Urothelium cell line (cell line): ENCODE results near the gene HOXA11.

Experiments
- DNase-seq: peaks from one replicate; pipeline ENCODE4 v3.0.0; 2011; ENCODE audit warnings: low spot score, mixed read lengths
- FAIRE-seq: peaks from 2 replicates; lab custom pipeline; 2011; peaks lifted over from hg19 to GRCh38; lab: Jason Lieb, UNC

The HOXA11 gene

DNA sequence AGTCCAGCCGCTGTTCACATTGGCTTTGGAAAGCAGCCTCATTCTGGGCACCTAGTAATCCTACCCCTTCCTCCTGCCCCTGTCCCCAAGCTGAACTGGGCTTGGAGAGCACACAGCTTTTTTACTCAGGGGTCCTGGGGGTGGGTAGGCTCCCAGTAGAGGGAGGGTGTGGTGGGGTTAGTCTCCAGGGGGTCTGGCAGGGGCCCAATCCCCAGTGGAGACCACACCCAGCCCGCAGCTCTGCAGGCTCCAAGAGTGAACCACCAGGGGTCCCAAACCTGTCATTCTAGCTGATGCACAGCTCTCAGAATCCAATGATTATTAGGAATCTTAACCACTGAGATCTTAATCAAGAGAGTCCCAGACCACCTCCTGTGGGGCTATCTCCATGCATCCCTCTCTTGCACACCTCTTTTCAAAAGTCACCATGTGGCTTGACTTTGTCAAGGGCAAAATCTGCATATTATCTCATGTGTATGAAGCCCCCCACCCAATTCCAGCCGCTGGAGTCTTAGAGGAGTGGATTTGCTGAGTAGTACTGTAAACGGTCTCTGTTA, 2.7 kb downstream of the HOXA11 start:
- FAIRE-seq: no peak

DNA sequence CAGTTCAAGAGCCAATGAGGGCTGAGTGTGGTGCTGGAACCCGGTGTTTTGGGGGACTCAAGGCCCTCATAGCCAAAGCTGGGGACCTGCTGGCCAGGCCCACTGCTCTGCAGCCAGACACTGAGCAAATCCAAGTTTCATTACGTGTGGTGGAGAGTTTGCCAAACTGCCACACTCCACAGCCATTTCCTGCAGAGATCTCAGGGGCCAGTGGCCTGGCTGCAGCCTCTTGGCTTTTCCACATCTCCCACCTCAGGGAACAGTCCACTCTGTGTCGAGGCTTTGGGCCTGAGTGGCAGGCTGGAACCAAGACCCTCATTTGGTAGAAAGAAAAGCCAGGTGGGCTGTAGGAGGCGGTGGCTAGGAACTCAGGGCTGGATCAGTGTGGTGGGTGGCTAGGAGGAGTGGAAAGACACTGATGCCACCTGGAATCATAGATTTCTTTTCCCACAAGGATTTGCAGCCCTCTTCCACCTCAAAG, 3.2 kb downstream of the HOXA11 start:
- DNase-seq (no peak), FAIRE-seq (no peak)

More for the DNA sequence above, 2.7 kb downstream of the HOXA11 start:
- DNase-seq: no peak

DNA sequence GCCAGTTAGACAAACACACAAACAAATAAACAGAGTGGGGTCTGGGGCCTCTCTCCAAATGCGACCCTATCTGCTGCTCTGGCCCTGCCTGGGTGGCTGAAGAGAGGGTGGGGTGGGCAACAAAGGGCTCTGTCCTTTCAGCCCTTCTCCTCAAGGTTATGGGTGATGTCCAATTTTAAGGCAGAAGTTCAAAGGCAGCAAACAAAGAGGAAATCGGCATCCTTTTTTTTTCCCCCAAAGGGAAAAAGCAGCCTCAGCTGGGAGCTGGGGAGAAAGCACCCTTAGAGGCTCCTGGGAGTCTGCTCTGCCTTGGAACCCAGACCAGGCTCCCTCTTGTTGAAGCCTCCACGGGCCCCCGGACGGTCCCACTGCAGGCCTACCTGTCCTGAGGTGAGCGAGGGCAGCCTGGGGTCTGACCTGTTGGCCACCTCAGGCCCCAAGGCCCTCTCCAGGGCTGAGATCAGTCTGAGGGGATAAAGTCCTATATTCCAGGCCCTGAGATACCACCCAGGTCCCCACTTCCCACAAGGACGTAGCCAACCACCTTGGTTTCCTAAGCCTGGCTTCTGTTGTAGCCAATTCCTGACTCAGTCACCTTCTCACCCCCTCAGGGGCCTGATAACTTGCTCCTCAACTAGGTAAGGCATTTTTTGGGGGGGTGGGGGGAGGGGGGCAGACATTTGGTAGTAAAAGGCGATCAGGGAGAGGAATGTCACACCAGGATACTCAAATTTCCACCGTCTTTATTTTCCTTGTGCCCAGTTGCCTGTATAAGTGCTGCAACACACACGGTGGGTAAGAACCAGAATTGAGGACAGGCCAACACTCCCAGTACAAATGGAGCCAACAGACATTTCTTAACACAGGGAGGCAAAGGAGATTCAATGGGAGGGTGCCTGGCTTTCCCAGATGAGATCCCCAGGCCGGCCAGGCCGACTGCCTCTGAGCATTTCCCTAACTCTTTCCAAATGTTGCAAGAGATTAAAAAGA, 4.3 kb downstream of the HOXA11 start:
- FAIRE-seq (no peak), DNase-seq (no peak)

DNA sequence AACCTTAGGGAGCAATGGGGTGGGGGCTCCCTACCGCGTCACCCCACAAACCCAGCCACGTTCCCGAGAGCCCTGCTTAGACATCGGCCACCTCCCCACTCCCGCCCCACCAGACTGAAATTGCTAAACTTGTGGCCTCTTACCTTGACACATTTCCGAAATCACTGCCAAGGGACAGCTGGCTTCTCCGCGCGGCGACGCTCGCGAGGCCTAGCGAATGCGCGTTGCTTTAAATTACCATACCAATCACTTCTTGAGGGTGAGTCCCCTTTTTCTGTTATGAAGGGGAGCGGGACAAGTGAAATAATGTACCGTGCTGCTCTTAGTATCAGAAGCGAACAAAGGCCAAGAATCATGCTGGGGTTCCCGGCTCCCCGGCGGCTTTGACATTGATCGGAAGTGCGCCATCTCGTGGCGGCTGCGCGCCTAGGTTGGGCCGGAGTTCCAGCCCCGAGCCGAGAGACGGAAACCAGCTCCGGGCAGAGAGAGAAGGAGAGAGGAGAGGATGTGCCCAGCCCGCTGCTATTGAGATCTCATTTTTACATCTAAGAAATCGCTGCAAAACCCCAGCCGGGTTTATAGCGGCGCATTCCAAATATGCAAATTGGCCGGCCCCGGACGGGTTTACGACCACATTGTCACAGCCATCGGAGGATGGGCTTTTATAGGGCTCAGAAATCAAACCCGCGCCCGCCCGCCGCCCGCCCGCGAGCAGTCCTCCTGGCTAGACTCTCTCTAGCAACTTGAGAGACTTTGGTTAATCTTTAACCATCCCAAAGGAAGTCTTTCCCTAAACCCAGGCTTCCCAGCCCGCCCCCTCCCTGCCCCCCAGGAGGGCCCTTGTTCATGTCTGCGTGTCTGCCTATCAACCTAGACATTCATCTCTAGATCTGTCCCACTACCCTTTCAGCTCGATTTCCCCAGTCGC, 5.3 kb downstream of the HOXA11 start:
- peak; percentile 84 for FAIRE-seq
- DNase-seq: peak; percentile 88

DNA sequence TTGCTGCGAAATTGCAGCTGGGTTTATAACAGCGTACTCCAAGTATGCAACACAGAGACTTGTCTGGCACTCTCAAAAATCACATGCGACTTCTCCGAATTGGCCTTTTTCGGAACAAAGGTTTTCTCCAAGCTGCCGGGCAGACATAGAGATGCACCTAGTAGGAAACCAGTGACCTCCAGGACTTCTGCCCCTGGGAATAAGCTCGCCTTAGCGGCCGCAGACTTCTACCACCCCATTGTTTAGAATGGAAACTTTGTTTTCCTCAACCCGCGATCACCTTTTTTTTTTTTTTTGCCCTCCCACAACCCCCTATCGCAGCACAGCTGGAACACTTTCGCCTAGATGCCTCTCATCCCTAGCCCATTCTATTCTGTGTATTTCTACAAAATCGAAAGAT, 6.0 kb downstream of the HOXA11 start:
- FAIRE-seq: no peak
- no peak for DNase-seq

DNA sequence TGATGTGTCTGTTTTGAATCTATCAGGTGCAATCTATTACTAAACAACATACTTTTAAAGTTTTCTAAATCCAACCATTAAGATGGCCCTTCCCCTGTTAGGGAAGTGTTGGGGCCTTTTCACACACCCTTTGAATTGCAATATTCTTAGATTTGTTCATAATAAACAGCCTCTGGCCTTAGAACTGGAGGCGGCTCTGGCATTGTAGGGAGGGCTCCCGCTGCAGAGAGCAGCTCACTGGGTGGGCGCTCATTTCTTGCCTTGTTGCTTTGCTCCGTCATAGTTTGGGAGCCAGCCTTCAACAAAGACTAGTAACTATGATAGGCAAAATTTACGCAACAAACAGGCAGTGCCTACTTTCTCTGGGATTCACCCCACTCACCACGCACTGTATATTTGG, 6.7 kb downstream of the HOXA11 start:
- FAIRE-seq (no peak), DNase-seq (no peak)

DNA sequence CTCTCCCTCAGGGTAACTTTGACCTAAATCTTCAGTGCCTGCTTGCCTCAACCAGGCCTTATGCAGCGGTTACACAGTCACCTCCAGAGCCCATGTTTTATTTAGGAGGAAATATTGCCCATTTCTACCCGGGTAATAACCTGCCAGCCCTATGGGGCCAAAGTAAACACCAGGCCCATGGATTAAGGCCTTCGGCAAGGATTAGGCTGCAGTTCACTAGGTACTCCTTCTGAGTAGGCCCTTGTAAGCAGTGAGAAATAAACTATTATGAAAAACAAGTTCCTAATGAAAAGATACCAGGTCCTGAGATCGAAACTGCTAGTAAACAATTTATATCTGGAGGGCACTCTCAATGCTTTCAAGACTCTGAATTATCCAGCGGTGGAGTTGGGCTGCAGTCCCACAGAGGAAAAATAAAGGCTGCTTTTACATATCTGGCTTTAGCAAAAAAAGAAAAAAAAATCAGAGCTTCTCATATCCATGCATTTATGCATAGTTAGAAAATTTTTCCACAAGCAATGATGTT, 7.2 kb downstream of the HOXA11 start:
- peak; percentile 50 for FAIRE-seq
- DNase-seq: no peak

DNA sequence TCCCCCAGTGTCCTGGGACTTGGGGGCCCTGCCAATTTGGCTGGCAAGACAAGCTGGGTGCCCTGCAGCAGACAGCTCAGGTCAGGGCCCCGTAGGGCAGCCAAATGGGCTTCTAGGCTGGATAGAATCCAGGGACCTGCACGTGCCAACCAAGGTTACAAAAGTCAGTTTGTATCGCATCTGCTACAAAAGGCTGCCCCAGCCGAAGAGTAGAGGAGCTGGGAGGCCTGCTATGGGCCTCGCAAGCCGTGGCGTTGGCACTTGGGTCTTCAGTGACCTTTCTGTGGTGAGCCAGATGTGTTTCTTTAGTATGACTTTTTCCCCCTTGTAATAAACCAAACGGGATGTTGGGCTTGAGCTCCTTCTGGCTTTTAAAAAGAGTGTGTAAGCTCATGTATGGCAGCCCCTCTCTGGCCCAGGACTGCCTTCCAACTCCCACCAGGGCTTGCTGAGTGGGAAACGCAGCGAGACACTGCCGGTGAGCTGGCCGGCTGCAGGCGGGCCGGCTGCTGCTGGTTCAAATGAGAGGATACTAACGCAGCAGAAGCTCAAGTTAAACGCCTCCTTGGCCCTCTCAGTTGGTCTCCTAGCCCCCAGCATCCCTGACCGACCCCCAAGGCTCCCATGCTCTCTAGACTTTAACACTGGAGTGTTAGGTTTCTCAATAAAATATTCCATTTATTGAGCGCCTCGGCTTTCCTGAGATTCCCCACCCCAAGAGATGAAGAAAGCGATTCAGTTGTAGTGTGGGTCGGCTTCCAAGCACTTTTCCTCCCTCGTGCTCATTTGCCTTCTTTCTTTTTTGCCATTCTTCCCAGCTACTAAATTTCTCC, 7.9 kb downstream of the HOXA11 start:
- FAIRE-seq (no peak), DNase-seq (no peak)

DNA sequence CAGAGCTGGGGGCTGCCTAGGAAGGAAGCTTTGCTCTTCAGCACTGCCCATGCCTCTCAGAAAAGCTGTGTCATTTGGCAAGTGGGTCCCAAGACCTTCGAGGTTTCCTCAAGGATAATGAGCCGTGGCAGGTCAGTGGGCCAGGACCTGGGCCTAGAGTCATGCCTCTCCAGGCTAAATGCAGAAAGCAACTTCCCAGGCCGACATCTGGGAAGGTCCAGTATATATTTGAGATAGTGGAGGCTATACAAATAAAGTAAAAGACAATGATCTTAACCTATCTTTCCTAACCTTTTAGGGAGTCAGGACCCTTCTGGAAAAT, 8.5 kb downstream of the HOXA11 start:
- no peak for FAIRE-seq
- DNase-seq: no peak

DNA sequence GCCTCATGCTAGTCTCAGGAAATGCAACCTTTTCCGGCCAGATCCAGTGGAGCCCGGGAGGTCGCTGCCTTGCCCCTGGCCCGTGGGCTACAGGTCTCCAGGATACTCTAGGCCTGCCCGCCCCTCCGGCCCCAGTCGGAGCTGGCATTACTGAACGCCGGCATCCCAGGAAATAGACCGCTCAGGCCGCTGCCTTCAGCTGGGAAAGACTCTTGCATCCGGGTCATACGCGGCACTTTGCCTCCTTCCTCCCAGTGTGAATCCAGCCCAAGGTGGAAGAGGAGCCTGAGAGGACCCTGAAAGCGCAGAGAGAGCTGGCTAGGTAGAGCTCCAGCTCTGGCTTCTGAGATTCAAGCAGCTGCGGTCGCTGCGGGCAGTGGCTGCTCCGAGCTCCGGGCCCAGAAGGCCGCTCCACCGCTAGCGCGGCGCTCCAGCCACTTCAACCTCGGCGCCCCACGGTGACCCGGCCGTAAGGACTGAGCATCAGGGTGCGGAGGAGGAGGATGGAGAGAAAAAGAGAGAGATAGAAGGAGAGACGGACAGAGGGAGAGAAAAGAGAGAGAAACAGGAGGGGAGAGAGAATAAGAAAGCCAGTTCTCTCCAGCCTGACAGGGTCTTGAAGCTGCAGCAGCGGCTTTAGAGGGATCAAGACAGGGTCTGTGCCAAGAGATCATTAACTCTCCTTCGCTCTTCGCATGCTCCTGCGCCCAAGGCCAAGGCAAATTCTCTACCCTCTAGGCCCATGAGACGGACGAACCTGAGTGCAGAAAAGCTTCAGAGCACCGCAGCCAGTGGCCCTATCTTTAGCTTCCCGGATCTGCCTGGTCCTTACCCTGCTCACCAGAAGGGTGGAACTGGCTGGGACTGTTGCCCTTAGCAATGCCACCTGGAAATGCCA, 9.2 kb downstream of the HOXA11 start:
- DNase-seq (no peak), FAIRE-seq (no peak)

DNA sequence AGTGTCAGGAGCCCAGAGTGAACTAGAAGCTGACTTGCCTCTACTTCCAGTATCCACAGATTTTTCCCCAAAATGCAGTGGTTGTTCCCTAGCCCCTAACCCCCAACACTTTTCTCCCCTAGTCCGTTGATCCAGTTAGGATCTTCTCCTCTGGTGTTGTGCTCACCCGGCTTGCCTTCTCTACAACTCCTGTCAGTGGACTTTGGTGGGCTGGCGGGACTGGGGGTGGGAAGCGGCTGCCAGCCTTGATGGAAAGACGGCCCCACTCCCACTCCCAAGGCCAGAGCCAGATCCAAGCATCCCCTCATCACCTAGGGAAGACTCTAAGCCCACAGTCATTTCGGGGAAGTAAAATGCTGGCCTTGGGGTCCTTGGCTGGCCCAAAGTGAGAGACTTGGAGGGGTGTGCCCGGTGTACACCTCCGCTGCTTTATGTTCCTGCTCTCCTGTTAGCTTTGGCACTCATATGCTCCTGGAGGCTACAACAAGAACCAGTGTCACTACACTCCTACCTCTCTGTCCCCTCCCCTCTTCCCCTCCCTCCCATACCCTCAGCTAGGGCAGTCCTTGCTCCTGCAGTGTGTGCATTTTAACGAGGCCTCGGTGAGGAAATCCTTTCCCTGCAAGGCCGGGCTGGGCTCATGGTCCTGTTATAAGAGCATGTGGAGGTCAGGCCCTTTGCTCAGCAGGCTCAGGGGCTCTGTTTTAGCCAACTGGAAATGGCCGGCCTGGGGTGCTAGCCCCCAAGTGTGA, 10.0 kb downstream of the HOXA11 start:
- FAIRE-seq (no peak), DNase-seq (no peak)

DNA sequence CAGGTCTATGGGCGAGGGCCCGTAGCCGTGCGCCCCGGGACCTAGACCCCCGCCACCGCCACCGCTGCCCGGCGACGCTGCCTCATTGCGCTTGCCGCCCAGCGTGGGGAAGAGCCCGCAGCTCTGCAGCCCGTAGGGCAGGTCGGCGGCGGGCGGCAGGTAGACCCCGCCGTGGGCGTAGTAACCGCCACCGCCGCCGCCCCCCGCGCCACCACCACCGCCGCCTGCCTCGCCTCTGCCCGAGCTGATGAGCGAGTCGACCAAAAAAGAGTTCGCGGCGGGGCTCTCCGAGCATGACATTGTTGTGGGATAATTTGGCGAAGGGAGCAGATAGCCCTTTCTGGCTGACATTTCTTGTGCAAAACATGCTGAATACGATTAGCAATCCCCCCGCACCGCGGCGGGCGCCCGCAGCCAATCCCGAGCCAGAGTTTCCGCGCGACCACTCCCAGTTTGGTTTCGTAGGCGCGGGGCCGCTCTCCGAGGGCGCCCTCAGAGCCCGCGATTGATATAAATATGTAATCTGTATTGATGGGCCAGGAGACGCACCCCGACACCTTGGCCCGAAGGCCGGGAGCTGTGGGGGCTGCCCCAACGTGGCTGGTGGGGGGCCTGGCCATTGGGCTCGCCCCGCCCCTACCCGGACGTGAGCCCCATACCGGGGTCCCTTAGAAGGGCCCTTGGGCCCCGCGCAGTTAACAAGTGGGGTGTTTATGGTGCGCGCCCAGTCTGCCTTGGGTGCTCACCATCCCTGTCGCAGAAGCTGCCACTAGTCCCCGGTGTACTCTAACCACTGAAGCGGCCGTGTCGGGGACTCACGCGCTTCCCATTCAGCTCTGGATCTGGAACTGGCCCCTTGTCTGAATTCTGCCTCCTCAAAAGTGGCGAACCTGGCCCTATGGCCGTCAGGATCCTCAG, 10.8 kb downstream of the HOXA11 start, which contains the start of gene HOXA10:
HOXA10 (minus strand) TSS at position 365 of the 918 bp plus-strand sequence; CDS start at position 351, 14 bp downstream.
- no peak for DNase-seq
- FAIRE-seq: no peak

DNA sequence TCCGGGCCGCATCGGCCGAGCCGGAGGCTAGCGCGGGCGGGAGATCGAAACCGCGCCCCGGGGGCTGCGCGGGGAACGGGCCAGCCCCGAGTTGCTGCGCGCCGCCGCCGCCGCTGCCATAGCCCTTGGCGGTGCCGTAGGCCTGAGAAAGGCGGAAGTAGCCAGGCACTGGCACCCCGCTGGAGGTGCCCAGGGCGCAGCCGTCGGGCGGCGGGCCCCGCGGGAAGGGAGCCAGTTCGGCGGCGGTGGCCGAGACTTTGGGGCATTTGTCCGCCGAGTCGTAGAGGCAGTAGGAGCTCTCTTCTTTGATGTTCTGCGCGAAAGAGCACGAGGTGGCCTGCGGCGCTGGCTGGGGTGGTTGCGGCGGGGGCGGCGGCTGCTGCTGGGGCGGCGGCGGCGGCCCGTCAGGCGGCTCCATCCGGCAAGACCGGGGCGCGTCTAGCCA, 11.5 kb downstream of the HOXA11 start:
- no peak for FAIRE-seq
- peak; percentile 72 for DNase-seq

DNA sequence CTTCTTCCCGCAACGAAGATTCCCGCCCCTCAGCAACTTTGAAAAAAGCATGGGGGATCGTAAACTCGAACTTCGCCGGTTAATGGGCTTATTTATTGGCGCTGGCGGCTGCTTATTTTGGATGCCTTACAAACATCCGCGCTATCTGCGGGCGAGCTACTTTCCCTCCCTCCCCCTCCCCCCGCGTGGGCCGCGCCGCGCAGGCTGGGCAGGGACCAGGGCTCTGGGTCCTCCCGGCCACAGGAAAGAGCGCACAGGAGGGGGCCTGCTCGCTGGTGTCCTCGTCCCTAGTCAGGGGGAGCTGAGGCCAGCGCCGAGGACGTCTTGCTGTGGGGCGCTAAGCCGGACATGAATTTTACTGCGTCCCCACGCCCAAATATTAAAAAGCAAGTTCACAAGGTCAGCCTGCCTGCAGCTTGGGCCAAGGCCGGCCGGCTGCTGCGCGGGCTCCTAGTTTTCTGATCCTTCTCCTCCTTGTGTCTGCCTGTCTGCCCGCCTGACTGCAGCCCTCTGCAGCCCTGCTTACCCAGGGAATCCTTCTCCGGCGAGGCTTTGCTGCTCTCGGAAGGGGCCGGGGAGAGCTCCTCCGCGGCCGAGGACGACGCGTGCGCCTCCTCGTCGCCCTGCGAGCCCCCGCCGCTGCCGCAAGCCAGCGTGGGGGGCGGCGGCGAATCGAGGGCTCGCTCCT, 12.1 kb downstream of the HOXA11 start:
- DNase-seq (peak; percentile 67), FAIRE-seq (peak; percentile 91)

DNA sequence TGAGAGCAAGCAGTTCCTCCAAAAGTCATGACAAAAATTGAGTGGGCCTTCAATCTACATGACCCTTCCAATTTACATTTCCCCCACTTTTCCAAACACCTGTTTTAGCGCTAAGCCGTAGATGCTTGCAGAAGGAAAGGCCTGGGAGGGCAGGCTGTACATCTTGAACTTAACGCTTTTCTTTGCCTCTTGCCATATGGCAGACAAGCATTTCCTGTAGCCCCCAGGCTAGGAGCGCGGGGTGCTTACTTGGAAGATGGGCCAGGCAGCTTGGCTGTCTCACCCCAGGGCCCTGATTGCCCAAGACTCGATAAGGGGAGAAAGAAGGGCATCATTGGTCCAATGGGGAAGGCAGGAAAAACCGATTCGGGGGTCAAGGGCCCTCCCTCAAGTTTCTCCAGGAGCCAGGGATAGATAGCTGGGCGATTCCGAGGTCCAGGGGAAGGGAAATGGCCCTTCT, 12.7 kb downstream of the HOXA11 start:
- DNase-seq: no peak
- FAIRE-seq: no peak

DNA sequence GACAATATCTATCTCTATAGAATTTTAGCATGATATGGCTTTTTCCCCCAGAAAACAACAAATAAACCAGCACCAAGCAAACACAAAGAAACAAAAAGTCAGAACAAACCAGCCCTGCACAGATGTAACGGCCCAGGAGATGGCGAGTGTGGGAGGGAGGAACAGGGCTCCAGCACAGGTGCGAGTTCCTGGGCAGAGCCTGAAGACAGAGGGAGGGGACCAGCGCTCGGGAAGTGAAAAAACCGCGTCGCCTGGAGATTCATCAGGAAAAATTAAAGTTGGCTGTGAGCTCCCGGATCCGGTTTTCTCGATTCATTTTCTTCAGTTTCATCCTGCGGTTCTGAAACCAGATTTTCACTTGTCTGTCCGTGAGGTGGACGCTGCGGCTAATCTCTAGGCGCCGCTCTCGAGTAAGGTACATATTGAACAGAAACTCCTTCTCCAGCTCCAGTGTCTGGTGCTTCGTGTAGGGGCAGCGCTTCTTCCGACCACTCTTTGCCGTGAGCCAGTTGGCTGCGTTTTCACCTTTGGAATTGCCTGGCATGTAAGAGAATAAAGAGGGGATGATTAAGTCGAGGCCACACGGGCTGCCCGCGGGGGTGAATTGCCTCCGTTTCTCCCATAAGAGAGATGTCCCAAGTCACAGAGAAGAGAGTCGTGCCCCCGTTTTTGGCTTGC, 13.3 kb downstream of the HOXA11 start:
- no peak for FAIRE-seq
- no peak for DNase-seq
